Measurements from ENCODE around the gene PLCB1.
A peak's percentile ranks its signal among the peaks of the same experiment; 100 is the strongest.
"Not testable (repeated sequence)": the region's sequence is repeated elsewhere in the genome, so short reads cannot be mapped to it uniquely, and the experiment has no call there.

The PLCB1 gene

DNA sequence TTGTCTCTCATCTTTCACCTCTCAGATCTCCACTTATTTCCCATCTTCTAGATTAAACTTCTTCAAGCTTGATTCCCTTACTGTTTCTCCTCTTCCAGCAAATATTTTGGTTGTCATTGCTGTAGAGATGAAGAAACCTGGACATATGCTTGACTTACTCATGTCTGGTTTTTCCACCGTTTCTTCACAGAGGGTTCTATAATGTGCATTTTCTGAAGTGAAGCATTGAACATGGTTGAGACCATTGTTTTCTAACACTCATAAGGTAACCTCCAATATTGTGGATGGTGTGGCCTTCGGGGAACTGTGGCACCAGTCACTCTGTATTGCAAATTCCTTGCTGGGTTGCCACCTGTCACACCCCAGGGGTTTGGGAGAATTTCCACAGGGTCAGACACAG, 237.2 kb downstream of the PLCB1 start:
- DNase-seq (ENCODE audit: low read depth), result no peak

GRCh38 chr20:8370774-8371173, 238.7 kb downstream of the PLCB1 start:
- DNase-seq (ENCODE audit: low read depth), result no peak

DNA sequence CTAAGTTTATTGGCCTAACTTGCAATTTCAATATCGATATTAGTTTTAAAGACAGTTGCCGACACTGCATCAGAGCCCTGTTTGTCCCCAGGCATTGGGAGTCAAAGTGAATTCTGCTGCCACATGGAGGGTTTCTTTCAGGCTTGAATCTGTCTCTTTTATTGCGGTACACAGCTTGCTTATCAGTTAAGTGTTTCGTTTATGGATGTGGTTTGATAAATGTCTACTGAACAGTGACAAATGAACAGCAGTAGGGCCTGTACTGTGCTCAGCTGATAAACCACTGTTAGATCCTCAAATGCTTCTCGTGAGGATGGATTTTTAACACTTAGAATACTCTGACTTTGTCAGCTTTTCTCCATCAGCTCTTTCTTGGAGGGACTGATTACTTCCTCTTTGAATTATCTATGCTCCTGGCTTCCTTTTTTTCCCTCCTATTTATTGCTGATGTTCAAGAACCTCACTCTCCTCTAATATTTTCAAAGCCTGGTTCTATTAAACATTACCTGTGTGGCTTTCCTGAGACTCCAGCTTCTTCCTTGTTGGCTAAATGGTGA, 240.8 kb downstream of the PLCB1 start:
- peak; percentile 69 for DNase-seq (ENCODE audit: low read depth)

GRCh38 chr20:8373579-8373978, 241.5 kb downstream of the PLCB1 start:
- no peak for DNase-seq (ENCODE audit: low read depth)

GRCh38 chr20:8375898-8376297, 243.8 kb downstream of the PLCB1 start:
- no peak for DNase-seq (ENCODE audit: low read depth)

GRCh38 chr20:8376940-8377339, 244.9 kb downstream of the PLCB1 start:
- no peak for DNase-seq (ENCODE audit: low read depth)

DNA sequence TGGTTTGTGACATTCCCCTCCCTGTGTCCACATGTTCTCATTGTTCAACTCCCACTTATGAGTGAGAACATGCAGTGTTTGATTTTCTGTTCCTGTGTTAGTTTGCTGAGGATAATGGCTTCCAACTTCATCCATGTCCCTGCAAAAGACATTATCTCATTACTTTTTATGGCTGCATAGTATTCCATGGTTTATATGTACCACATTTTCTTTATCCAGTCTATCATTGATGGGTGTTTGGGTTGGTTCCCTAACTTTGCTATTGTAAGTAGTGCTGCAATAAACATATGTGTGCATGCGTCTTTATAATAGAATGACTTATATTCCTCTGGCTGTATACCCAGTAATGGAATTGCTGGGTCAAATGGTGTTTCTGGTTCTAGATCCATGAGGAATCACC, 247.1 kb downstream of the PLCB1 start:
- DNase-seq (ENCODE audit: low read depth), result not testable (repeated sequence)

DNA sequence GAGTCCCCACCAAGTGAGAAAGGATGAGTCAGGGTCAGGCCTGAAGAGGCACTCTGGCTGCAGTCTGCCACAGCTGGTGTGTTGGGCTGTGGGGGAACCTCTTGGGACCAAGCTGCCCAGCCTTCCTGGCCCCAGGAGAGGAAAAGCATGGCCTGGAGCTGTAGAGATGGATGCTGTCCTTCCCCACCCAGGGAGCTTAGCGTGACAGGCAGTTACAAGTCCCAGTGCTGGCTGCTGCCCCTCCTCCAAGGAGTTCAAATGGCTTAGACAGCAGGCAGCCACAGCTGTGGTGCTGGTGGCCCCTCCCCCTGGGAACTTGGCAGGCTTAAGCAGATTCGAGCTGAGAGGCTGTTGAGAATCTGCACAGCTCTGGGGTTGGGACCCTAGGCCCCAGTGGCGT, 253.2 kb downstream of the PLCB1 start:
- no peak for DNase-seq (ENCODE audit: low read depth)

GRCh38 chr20:8386991-8387390, 254.9 kb downstream of the PLCB1 start:
- DNase-seq (ENCODE audit: low read depth), result no peak

DNA sequence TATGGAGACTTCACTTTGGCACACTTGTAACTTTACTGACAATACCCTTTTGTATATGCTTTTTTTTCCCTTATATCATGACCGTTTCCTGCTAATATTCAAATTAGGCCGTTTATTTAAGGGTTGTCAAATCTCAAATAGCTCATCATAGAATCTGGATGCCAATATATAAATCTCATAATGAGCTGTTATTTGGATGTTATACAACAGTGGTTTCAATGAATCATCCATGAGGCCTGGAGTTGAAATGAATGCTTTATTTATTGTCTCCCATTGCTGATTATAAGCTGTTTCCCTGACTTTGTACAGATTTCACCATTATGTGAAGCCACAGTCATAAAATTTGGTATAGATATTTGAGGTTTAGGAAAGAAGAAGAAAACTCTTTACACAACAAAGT, 256.1 kb downstream of the PLCB1 start:
- no peak for DNase-seq (ENCODE audit: low read depth)

- no peak for DNase-seq (ENCODE audit: low read depth)
These were observed 256.6 kb downstream of the PLCB1 start for GRCh38 chr20:8388707-8389106.

DNA sequence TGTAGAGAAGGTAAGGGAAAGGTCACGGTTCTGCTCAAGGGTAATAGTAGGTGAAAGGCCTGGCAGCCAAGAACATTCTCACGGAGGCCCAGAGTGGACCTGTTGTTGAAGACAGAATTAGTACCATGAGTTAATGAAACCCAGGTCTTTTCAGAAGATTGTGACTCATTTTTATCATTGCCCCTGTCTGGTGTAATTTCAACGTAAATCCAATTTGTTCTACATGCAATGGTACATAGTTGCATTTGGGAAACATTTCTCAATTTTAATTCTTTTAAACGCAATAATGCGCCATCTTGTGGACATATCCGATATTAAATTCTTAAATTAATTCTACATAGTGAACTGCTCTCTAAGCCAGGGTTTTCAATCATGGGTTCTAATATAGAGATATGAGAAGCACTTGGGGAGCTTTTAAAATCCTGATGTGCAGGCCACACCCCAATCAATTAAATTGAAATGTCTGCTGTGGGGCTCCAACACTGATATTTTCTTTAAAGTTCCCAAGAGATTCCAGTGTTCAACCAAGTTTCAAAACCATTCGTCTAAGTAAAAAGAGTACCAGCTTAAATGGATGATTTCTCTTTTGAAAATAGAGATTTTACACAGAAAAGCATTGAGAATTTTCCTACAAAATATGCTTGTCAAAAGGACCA, 257.4 kb downstream of the PLCB1 start:
- no peak for DNase-seq (ENCODE audit: low read depth)

DNA sequence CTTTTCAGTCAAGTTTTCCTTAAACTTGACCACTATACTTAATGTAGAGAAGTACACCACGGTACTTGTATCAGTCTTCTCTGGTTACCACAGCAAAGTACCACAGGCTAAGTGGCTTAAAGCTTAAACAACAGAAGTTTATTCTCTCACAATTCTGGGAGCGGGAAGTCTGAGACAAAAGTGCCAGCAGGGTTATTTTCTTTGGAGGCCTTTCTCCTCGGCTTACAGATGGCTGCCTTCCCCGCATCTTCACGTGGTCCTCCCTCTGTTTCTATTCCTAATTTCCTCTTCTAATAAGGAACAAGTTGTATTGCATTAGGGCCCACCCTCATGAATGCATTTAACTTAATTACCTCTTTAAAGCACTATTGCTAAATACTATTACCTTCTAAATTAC, 258.0 kb downstream of the PLCB1 start:
- DNase-seq (ENCODE audit: low read depth), result no peak

- DNase-seq (ENCODE audit: low read depth), result no peak
These were observed 258.4 kb downstream of the PLCB1 start for GRCh38 chr20:8390500-8390899.

DNA sequence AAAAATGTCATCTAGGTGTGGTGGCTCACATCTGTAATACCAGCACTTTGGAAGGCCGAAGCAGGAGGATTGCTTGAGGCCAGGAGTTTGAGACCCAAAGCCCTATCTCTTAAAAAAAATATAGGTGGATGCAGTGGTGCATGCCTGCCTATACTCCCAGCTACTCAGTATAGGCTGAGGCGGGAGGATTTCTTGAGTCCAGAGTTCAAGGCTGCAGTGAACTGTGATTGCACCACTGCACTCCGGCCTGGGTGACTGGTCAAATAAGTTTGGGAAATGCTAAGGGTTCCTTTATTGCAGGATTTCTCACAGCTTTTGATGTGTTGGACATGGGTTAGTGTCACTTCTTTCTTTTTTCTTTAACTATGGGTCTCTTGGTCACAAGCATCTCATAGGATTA, 261.3 kb downstream of the PLCB1 start:
- DNase-seq (ENCODE audit: low read depth), result no peak

DNA sequence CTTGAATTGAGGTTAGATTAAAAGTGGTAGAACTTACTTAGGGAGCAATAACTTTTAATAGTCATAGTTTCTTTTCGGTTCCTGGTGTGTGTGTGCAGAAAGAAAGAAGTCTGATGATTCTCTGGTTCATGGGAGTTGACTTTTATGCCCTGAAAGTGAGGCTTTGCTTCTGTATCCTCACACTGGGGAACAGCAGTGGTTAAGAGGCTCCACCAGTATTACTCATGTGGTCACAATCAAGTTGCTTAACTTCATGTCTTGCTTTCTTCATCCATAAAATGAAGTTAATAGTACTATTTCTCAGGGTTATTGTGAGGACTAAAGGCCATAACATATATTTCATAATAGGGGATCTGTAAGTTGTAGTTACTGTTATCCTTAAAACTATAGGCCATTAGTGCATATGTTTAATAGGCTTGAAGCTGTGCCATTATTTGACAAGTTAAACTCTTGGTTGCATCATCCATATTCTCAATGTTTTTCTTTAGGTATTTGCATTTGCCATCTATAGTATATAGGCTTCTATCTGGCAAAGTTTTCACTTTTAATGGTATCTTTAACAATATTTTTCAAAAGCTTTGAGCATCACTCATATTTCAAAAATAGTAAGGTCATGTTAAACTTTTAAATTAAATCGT, 262.4 kb downstream of the PLCB1 start:
- no peak for DNase-seq (ENCODE audit: low read depth)

DNA sequence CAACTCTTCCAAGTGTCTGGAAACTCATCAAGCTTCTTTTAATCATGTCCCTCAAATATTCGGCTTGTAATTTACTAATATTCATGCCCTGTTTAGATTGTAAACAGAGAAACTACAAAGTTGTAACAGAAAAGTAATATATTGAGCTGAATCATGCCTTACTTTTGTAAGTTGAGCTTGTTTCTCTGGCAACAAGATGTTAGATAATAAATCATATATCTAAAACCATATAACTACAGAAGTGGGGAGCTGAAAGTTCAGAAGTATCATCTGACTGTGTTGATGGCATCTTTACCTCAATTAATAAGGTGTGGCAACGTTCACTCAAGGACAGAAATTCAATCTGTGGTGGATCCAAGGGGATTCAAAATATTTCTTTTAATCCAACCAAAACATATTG, 263.9 kb downstream of the PLCB1 start:
- DNase-seq (ENCODE audit: low read depth), result no peak

- no peak for DNase-seq (ENCODE audit: low read depth)
These were observed 266.4 kb downstream of the PLCB1 start for GRCh38 chr20:8398263-8399051.

- DNase-seq (ENCODE audit: low read depth), result no peak
These were observed 267.9 kb downstream of the PLCB1 start for GRCh38 chr20:8399947-8400346.

DNA sequence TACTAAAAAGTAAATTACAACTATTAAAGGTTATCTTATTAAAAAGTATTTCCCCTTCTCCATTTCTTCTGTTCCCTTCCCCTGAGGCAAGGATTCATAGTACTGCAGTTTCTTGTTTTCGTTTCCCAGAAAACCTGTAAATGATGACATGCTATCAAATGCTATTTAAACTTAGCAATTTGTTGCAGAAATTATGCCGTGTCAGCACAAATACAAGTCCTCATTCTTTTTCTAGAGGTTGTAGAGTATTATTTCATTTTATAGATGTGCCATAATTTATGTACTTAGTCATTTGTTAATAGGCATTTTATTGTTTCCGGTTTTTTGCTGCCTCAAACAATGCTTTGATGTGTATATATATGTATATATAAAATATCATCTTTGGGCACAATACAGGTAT, 268.4 kb downstream of the PLCB1 start:
- DNase-seq (ENCODE audit: low read depth), result no peak

DNA sequence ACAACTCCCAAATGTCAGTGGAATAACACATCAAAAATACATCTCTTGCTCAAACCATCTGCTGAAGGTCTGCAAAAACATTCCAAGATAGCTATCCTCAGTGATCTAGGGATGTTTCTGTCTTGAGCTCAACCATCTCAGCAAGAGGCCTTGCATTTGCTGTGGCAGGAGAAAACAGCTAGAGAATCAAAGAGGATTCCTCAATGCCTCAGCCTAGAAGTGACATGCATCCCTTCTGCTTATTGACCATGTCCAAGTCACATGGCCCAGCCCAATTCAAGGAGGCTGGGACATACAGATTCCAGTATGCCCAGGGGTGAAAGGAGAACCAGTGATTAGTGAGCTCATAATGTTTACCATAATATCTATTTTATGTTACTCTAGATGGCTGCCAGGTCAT, 269.5 kb downstream of the PLCB1 start:
- no peak for DNase-seq (ENCODE audit: low read depth)

DNA sequence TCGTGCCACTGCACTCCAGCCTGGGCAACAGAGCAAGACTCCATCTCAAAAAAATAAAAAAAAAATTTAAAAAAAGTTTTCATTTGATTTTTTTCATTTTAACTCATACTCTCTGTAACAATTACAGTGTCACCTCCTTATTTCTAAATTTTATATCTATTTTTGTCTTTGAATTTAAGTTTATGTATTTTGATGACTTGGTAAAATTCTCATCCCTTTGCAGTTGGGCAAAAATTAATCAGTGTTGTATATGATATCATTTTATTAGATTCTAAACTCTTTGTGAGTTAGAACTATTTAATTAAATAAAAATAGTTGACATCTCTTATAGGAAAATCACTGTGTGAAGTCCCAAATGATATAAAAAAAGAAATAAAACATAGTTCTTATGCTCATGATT, 270.7 kb downstream of the PLCB1 start:
- no peak for DNase-seq (ENCODE audit: low read depth)

All from CMK (cell line).